T-helper 22 cell (primary cell): ENCODE data around the gene ESYT2.

Source experiments
- DNase-seq: peaks from one replicate; pipeline ENCODE4 v3.0.0-alpha.2; 2020; ENCODE audit warnings: low read depth

ESYT2 gene

GRCh38 chr7:158766570-158767281 is 62.6 kb downstream of the ESYT2 start:
- DNase-seq, result no peak

DNA sequence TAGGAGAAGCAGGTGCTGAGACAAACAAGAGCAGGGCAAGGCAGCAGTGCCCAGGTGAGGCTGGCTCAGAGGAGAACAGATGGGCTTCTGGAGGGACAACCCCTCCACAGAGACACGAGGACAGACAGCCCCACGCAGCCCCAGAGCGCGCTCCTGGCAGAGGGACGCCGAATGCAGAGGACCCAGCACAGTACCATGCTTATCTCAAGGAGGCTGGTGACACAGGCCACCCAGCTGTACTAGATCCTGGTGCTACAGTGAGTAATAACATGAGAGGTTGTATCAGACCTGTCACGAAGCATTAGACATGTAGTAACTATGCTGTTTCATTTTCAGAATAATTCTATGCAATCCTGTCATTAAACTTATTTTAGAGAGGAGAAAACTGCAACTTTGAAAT is 64.3 kb downstream of the ESYT2 start:
- no peak for DNase-seq

GRCh38 chr7:158763454-158764033 is 65.8 kb downstream of the ESYT2 start:
- DNase-seq, result no peak

DNA sequence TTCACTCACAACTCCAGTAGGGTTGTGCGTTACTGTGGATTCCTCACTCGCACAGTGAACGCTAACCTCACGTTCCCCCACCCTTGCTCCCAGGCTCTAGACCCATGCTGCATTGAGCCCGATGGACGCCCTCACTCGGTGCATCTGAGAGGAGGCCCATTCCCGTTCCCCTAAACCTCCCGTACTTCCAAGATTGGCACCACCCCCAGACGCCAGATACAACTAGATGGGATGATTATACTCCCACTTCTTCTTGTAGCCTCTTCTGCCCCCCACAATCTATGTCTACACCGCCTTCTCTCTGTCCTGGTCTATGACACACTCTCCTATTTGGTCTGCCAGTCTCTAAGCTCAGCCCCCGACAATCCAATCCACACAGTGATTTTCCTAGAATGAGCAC is 67.4 kb downstream of the ESYT2 start:
- no peak for DNase-seq

DNA sequence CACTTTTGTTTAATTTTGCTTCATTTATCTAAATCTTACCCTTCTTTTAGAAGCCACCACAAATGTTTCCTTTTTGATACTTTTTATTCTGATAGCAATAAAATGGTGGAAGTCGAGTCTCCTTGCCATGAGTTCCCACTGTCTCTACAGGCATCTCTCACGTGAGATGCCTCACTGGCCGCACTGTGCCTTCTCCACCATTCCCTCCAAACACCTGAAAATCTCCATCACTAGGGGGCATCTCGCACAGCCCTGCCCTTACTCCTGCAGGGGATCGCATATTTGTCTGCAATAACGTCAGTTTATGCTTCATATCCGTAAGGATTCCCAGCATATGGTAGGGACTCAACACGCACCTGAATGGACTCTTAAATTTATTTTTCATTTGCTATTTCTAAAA is 68.4 kb downstream of the ESYT2 start:
- DNase-seq, result no peak

GRCh38 chr7:158760445-158760764 is 68.9 kb downstream of the ESYT2 start:
- DNase-seq, result no peak

DNA sequence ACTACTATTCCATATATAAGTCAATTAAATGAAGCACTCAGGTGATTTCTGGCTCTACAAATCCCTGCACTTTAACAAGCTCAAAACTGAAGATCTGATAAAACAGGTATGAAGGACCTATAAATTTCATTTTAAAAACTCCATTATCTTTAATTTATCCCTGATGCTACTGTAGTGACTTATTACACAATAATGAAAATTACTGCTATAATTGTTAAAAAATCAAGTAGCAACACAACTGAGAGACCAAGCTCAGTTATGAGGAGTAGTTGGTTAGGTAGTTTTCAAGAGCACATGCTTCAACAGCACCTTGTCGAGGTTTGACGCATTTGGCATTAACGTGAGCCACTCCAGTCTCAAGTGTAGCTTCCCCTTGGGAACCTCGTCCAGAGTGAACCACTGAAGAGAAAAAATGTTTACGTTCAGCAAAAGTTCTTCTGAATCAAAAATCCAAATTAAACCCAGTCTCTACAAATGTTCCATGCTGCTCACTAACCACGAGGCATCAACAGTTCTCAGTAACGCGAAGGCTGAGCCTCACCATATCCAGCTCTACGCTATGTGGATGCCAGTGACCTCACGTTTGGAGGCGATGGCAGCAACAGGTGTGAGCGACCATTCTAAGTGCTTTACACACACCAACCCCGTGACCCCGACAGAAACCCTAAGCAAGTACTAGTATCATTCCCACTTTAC is 69.4 kb downstream of the ESYT2 start:
- no peak for DNase-seq

- DNase-seq, result no peak
Measured at GRCh38 chr7:158759245-158759614, 70.1 kb downstream of the ESYT2 start.

DNA sequence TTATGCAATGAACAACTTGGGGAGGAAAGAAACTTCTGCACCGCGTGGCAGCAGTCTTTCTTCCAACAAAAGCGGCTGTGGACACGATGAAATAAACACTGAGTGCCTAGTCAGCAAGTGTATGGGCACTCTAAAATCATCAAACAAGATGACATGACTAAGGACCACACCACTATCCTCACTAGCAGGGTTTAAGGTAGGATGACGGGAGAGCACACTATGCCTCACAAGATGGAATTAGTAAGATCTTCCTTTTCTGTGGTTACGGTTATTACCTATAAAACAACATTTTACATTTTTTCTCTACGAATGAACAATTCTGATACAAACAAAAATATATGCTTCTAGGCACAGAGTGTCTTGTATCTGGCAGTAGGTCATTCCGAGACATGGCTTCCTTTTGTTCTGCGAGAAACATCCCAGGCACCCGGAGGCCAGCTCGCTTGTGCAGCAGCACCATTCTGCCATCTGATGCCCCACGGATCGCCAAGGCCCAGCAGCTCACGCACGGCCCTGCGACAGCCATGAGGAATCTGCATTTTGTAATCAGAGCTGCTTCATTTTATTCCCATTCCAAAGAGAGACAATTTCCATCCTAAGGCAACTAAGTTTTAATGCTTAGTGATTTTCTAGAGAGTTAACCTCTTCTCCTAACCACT is 70.6 kb downstream of the ESYT2 start:
- DNase-seq, result no peak

DNA sequence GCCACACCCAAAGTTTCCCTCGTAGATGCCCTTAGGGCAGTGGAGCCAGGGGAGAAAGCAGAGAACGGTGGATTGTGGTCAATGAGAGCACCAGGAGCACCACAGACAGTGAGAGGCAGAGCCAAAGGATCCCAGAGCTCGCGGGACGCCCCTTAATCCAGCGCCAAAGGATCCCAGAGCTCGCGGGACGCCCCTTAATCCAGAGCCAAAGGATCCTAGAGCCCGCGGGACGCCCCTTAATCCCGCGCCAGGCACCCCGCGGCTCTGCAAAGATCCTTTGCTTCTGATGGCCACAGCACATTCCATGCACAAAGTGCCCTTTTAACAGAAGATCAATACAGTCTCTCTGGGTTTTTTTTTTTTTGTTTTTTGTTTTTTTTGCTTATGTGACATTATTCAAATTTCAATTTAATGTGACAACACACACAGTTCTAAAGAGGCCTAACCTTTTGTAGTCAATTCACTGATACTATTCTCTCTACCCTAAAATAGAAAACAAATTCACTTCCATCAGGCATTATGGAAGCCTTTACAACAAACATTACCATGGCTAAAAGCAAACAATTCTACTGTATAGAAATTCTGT is 71.8 kb downstream of the ESYT2 start:
- no peak for DNase-seq

- DNase-seq, result no peak
Measured at GRCh38 chr7:158754746-158755444, 74.4 kb downstream of the ESYT2 start.

- no peak for DNase-seq
Measured at GRCh38 chr7:158753900-158754299, 75.4 kb downstream of the ESYT2 start.

DNA sequence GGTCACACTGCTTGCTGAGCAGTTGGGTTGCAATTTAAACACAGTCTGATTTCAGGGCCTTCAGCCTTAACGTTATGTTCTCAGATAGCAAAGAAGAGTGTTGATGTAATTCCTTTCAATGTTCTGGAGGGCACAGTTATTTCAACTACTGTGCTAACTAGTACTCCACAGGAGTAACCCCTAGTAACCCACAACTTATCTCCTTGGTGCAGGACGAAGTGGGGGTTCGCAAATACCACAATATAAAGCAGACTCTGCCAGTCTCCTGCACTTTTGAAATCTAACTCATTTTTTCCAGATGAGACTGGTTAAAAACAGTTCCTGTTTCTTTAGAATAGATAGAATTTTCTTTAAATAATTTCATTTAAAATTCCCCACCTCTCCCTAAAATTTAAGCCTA is 77.6 kb downstream of the ESYT2 start:
- DNase-seq, result no peak

DNA sequence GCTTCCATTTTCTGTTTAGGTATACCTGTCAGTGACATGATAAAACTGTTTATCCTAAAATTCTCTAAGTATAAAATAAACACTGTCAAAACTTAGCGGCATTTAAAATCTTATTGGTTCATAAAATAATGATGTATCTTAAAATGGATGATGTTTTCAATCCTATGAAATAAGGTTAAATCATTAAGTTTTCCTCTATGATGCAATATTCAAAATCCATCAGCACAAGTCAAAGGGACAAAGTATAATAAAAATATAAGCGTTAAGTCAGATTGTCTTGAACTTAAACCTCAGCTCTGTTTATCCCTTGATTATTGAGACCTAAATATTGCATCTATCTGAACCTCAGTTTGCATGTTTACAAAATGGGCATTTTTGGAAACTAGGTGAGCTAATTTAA is 78.1 kb downstream of the ESYT2 start:
- no peak for DNase-seq

GRCh38 chr7:158750702-158751101 is 78.6 kb downstream of the ESYT2 start:
- DNase-seq, result no peak

DNA sequence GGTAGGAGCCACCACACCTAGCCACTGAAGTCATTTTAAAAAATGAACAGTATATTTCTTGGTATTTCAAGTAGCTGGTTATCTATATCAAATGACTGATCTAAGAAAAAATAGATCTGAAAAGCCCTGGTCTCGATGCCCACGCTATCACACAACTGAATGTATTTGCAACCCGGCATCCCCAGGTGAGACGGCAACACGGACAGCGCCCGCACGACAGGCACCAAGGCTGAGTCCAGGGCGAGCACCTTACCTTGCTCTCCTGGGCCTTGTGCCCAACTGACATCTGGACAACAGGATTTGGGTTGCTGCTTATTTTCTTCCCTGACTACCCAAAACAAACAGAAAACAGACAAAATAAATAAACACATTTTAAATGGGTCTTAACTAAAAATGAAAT is 79.9 kb downstream of the ESYT2 start:
- DNase-seq, result no peak

GRCh38 chr7:158748335-158748734 is 81.0 kb downstream of the ESYT2 start:
- no peak for DNase-seq

DNA sequence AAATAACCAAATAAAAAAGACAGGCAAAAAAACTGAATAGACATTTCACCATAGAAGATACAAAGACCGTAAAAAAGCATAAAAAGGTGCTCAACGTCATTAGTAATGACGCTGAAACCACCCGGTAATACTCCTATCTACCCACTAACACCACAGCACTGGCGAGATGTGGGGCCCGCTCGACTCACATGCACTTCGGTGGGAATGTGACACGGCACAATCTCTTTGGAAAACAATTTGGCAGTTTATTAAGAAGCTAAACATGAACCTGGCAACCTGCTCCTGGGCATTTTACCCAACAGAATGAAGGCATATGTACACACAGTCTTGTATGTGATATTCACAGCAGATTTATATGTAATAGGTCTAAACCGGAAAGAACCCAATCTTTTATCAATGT is 81.9 kb downstream of the ESYT2 start:
- no peak for DNase-seq

- DNase-seq, result no peak
Measured at GRCh38 chr7:158746957-158747356, 82.4 kb downstream of the ESYT2 start.

- no peak for DNase-seq
Measured at GRCh38 chr7:158745057-158745715, 84.1 kb downstream of the ESYT2 start.

DNA sequence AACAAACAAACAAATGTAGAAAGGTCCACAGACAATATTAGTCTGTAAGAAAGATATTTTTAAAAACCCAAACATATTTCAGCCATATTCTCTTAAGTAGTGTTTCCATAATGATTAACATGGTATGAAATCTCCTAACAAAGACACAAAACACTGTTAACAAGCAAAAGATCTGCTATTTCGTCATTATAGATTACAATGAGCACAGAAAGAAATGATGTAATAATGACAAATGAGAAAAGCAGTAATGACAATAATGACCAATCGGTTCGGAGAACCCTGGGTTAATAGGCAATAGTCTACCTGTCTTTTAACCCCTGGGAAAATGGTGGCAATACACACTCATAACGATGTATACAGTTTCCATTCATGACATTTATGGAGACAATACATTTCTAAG is 85.2 kb downstream of the ESYT2 start:
- no peak for DNase-seq

DNA sequence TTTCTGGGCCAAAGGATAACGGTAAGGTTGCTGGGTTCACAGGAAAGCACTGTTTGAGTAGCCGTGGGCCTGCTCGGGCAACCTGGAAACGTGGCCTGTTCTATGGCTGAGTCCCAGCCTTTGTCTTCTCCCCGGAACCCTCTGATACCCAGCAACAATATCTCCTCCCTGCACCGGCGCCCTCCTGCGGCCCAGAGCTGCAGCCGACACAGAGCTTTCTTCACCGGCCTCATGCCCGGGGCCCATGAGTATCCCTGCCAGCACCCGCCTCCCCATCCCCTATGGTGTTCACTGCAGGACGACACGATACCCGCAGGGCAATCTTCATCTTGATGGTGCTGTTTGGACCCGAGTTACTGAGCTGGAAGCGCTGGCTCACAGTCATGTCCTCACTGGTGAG is 86.1 kb downstream of the ESYT2 start:
- no peak for DNase-seq
